HFFc6 (cell line): ENCODE measurements around the gene POC1A. TPM values are rescaled to one million over a fixed set of nuclear protein-coding genes. Genes with fewer than 3 reads are reported as not detected.

Experiments used
- DNase-seq: peaks from one replicate; pipeline ENCODE4 v3.0.0-alpha.2; 2018
- H3K27ac Mint-ChIP-seq: 2 replicates; pipeline ENCODE4 v1.8.0; 2020; ENCODE audit warnings: mild to moderate bottlenecking, mixed read lengths
- H3K27me3 Mint-ChIP-seq: 2 replicates; pipeline ENCODE4 v1.8.0; 2021; ENCODE audit warnings: mild to moderate bottlenecking, moderate library complexity, mixed read lengths; ENCODE audit not compliant: insufficient read depth
- H3K36me3 Mint-ChIP-seq: 2 replicates; pipeline ENCODE4 v1.8.0; 2021; ENCODE audit warnings: low read depth, mixed read lengths
- H3K4me1 Mint-ChIP-seq: 2 replicates; pipeline ENCODE4 v1.8.0; 2020; ENCODE audit warnings: low read depth, mixed read lengths
- H3K4me3 Mint-ChIP-seq: 2 replicates; pipeline ENCODE4 v1.8.0; 2020; ENCODE audit warnings: mild to moderate bottlenecking, moderate library complexity, mixed read lengths
- H3K9me3 Mint-ChIP-seq: 2 replicates; pipeline ENCODE4 v1.8.0; 2020; ENCODE audit warnings: mild to moderate bottlenecking, mixed read lengths
- CTCF ChIP-seq: fragments of 200-600 bp; sonication (generic); IDR thresholded peaks from 2 replicates; pipeline ENCODE4 v1.5.0; 2021; ENCODE audit warnings: antibody characterized with exemption, mild to moderate bottlenecking
- total RNA-seq, 6 experiments: library from RNA; stranded (reverse); fragmentation: NEBNext Ultra II Directional; extraction: Animal tissue kit (Norgen Biotek cat#: 25700); gene quantifications; 2 replicates in 1 of 6; 3 replicates in 5 of 6; pipeline ENCODE4 v1.2.3, GENCODE V29; 2021

POC1A gene
- total RNA-seq, 6 experiments from 2014 or later, result 11.0 to 21.3 (median 20.5) TPM

GRCh38 chr3:52032702-52033408 is 121.4 kb downstream of the POC1A start:
- H3K4me1 Mint-ChIP-seq, result no peaks in the 10 kb centered on the region
- DNase-seq, result no peak
- no peak for TF ChIP-seq CTCF
- no peak overlapping the region for H3K27ac Mint-ChIP-seq
- peaks cover 20% of the 10 kb centered on the region for H3K9me3 Mint-ChIP-seq
- no peaks in the 10 kb centered on the region; the same call in 1 of the 2 replicates for H3K27me3 Mint-ChIP-seq
- no peak overlapping the region for H3K4me3 Mint-ChIP-seq
- no peaks in the 10 kb centered on the region for H3K36me3 Mint-ChIP-seq

DNA sequence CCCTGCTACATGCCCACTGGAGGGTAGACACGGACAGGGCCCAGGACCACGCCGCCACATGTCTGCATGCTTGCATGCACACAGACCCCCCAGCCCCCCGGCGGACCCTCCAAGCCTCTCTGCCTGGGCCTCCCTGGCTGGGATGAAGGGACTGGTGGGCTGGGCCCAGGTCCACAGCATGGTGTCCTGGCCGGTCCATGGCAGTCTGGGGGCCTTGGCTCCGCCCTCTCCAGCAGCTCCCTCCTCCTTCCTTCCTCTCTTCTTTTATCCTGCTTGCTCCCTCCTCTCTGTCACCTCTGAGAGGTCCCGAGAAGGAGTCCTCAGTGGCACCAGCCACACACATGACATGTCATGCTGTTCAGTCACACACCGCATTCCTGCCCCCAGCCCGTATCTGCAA is 122.3 kb downstream of the POC1A start:
- peaks cover 20% of the 10 kb centered on the region for H3K9me3 Mint-ChIP-seq
- H3K27me3 Mint-ChIP-seq, result no peaks in the 10 kb centered on the region; the same call in 1 of the 2 replicates
- no peaks in the 10 kb centered on the region for H3K36me3 Mint-ChIP-seq
- H3K4me1 Mint-ChIP-seq, result no peaks in the 10 kb centered on the region
- H3K27ac Mint-ChIP-seq, result no peak overlapping the region
- TF ChIP-seq CTCF, result no peak
- DNase-seq, result no peak
- H3K4me3 Mint-ChIP-seq, result no peak overlapping the region

DNA sequence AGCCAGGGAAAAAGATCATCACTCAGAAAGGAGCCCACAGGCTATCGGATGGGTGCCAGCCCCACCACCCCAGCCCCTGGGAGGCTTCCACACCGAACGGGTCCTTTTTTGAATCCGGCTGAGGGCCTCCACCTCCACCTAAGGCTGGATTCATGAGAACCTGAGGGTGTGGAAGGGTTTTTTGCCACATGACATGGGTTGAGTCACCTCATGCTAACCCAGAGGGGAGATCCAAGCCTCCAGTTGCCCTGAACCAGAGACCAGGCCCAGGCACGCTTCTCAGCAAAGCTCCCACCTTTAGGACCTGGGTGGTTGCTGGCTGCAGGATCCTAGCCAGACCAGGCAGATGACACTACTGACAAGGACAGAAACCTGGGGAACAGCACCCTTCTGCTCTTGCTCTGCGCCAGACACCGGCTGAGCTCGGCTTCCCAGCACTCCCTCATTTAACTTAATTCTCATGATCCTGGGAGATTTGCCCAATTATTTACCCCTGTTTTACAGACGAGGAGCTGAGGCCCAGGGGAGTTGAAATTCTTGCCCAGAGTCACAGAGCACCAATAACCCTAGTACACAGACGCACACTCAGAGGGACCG is 123.4 kb downstream of the POC1A start:
- no peak for TF ChIP-seq CTCF
- DNase-seq, result no peak

GRCh38 chr3:52029535-52029934 is 124.7 kb downstream of the POC1A start:
- Mint-ChIP-seq H3K36me3 (no peaks in the 10 kb centered on the region), H3K4me3 (no peak overlapping the region), H3K4me1 (peaks cover 6% of the 10 kb centered on the region; the same call in 1 of the 2 replicates), H3K9me3 (peaks cover 20% of the 10 kb centered on the region), H3K27ac (no peak overlapping the region), H3K27me3 (no peaks in the 10 kb centered on the region; the same call in 1 of the 2 replicates)
- DNase-seq, result no peak
- TF ChIP-seq CTCF, result no peak

More for the DNA sequence above, 123.4 kb downstream of the POC1A start:
- Mint-ChIP-seq H3K27ac (no peak overlapping the region), H3K27me3 (no peaks in the 10 kb centered on the region; the same call in 1 of the 2 replicates), H3K4me3 (no peak overlapping the region), H3K36me3 (no peaks in the 10 kb centered on the region), H3K4me1 (peaks cover 6% of the 10 kb centered on the region; the same call in 1 of the 2 replicates), H3K9me3 (peaks cover 20% of the 10 kb centered on the region)

- no peak for DNase-seq
- TF ChIP-seq CTCF, result no peak
- Mint-ChIP-seq H3K9me3 (peaks cover 20% of the 10 kb centered on the region), H3K36me3 (no peaks in the 10 kb centered on the region), H3K27me3 (no peaks in the 10 kb centered on the region; the same call in 1 of the 2 replicates), H3K4me3 (no peak overlapping the region), H3K27ac (no peak overlapping the region), H3K4me1 (peaks cover 6% of the 10 kb centered on the region; the same call in 1 of the 2 replicates)
These were observed 125.2 kb downstream of the POC1A start for GRCh38 chr3:52029053-52029452.
